ENCODE data around the gene TMUB1.

Gene TMUB1

GRCh38 chr7:151066273-151066974 lies 16.9 kb downstream of the TMUB1 start:
- DNase-seq, result no peak

GRCh38 chr7:151065516-151065915 lies 17.8 kb downstream of the TMUB1 start:
- no peak for DNase-seq

- no peak for DNase-seq
Measured at GRCh38 chr7:151064993-151065392, 18.3 kb downstream of the TMUB1 start.

- no peak for DNase-seq
Measured at GRCh38 chr7:151064454-151064853, 18.8 kb downstream of the TMUB1 start.

GRCh38 chr7:151063212-151063561 lies 20.1 kb downstream of the TMUB1 start:
- DNase-seq, result no peak

GRCh38 chr7:151062399-151063211 lies 20.7 kb downstream of the TMUB1 start:
- DNase-seq, result no peak

- DNase-seq, result no peak
Measured at GRCh38 chr7:151062111-151062398, 21.2 kb downstream of the TMUB1 start.

GRCh38 chr7:151061213-151062110 lies 21.8 kb downstream of the TMUB1 start:
- no peak for DNase-seq

- no peak for DNase-seq
Measured at GRCh38 chr7:151060416-151061212, 22.7 kb downstream of the TMUB1 start.

- DNase-seq, result no peak
Measured at GRCh38 chr7:151060113-151060415, 23.2 kb downstream of the TMUB1 start.

- peak; percentile 73 for DNase-seq
Measured at GRCh38 chr7:151059367-151060112, 23.8 kb downstream of the TMUB1 start, which contains the start of gene SLC4A2. Gene SLC4A2 (plus strand): TSS chr7:151059589. CDS start chr7:151061988, 2,399 bp downstream.

- DNase-seq, result no peak
Measured at GRCh38 chr7:151058781-151059366, 24.4 kb downstream of the TMUB1 start.

GRCh38 chr7:151057989-151058780 lies 25.1 kb downstream of the TMUB1 start:
- peak; percentile 99 for DNase-seq

- no peak for DNase-seq
Measured at GRCh38 chr7:151057506-151057988, 25.7 kb downstream of the TMUB1 start, which contains the start of gene CDK5. Gene CDK5 (minus strand): TSS chr7:151057897. CDS start chr7:151057848, 49 bp downstream.

- DNase-seq, result no peak
Measured at GRCh38 chr7:151056666-151057505, 26.4 kb downstream of the TMUB1 start.

GRCh38 chr7:151056283-151056665 lies 27.0 kb downstream of the TMUB1 start:
- DNase-seq, result no peak

GRCh38 chr7:151053751-151054150 lies 29.5 kb downstream of the TMUB1 start:
- no peak for DNase-seq

- no peak for DNase-seq
Measured at GRCh38 chr7:151053096-151053495, 30.2 kb downstream of the TMUB1 start.

GRCh38 chr7:151051108-151051507 lies 32.2 kb downstream of the TMUB1 start:
- DNase-seq, result peak; percentile 57
